HG03280 (cell line): ENCODE data around the gene C6orf58.
A peak's percentile ranks its signal among the peaks of the same experiment; 100 is the strongest.

Experiments used
- ATAC-seq: cut with Tn5 transposase; IDR thresholded peaks from one replicate; pipeline ENCODE4 v1.9.1; 2021; ENCODE audit warnings: mild to moderate bottlenecking, moderate library complexity; ENCODE audit not compliant: unreplicated experiment

Gene C6orf58

GRCh38 chr6:127576874-127577273, at the start of gene C6orf58:
Gene C6orf58 (plus strand): TSS chr6:127577174. CDS start chr6:127577186, 12 bp downstream.
- ATAC-seq: no peak

GRCh38 chr6:127533011-127533410, 44.0 kb upstream of the C6orf58 start:
- no peak for ATAC-seq

- no peak for ATAC-seq
These were observed 43.2 kb upstream of the C6orf58 start for GRCh38 chr6:127533736-127534135.

- ATAC-seq: no peak
These were observed 38.2 kb upstream of the C6orf58 start for GRCh38 chr6:127538750-127539264.

- no peak for ATAC-seq
These were observed 37.7 kb upstream of the C6orf58 start for GRCh38 chr6:127539272-127539671.

- peak; percentile 51 for ATAC-seq
These were observed 29.8 kb upstream of the C6orf58 start for GRCh38 chr6:127547215-127547614.

- no peak for ATAC-seq
These were observed 28.9 kb upstream of the C6orf58 start for GRCh38 chr6:127547904-127548649.

- no peak for ATAC-seq
These were observed 26.6 kb upstream of the C6orf58 start for GRCh38 chr6:127550403-127550802.

- ATAC-seq: peak; percentile 62
These were observed 22.5 kb upstream of the C6orf58 start for GRCh38 chr6:127554435-127555006.

GRCh38 chr6:127561660-127562059, 15.3 kb upstream of the C6orf58 start:
- no peak for ATAC-seq

- no peak for ATAC-seq
These were observed 12.2 kb upstream of the C6orf58 start for GRCh38 chr6:127564761-127565160.

GRCh38 chr6:127566119-127566518, 10.9 kb upstream of the C6orf58 start:
- no peak for ATAC-seq

- no peak for ATAC-seq
These were observed 10.3 kb upstream of the C6orf58 start for GRCh38 chr6:127566651-127567050.

- no peak for ATAC-seq
These were observed 9.5 kb upstream of the C6orf58 start for GRCh38 chr6:127567476-127567875.

- no peak for ATAC-seq
These were observed 6.1 kb upstream of the C6orf58 start for GRCh38 chr6:127570739-127571389.

- no peak for ATAC-seq
These were observed 1.9 kb downstream of the C6orf58 start for GRCh38 chr6:127578900-127579299.

GRCh38 chr6:127581576-127581975, 4.6 kb downstream of the C6orf58 start:
- no peak for ATAC-seq

- no peak for ATAC-seq
These were observed 5.9 kb downstream of the C6orf58 start for GRCh38 chr6:127582777-127583462.

GRCh38 chr6:127585123-127585522, 8.1 kb downstream of the C6orf58 start:
- ATAC-seq: no peak

- no peak for ATAC-seq
These were observed 9.4 kb downstream of the C6orf58 start for GRCh38 chr6:127586372-127586771.

- ATAC-seq: no peak
These were observed 10.9 kb downstream of the C6orf58 start for GRCh38 chr6:127587875-127588274.
